Measurements from ENCODE around the gene VTN. TPM values are rescaled to one million over a fixed set of nuclear protein-coding genes. Genes with fewer than 3 reads are reported as not detected.

VTN gene
- polyA plus RNA-seq, 2 of the 4 experiments (the other 2 are of a cell fraction) = 10.2 to 25.5 TPM

- FAIRE-seq (no peak), ATAC-seq (no peak), DNase-seq (ENCODE audit: low read depth in 1 of 2, low spot score in 1 of 2) (no peak)
- no peaks in the 10 kb centered on the region for H3K9me3 ChIP-seq
- H3K4me3 ChIP-seq = no peak overlapping the region
- H3K4me2 ChIP-seq = no peak overlapping the region
- no peak overlapping the region for H3K27ac ChIP-seq
- TF ChIP-seq MAX (IDR thresholded peaks at IDR 0.05) = no peak
- no peak for TF ChIP-seq EHMT2 (IDR thresholded peaks at IDR 0.05; ENCODE audit: low read depth)
- TF ChIP-seq RFX5 (IDR thresholded peaks at IDR 0.05) = no peak
- no peak for TF ChIP-seq FOXS1 (CRISPR knock-in tag; IDR thresholded peaks at IDR 0.05)
- no peak for TF ChIP-seq NPAS2 (CRISPR knock-in tag; IDR thresholded peaks at IDR 0.05; ENCODE audit: borderline replicate concordance)
- TF ChIP-seq ELK1 (IDR thresholded peaks at IDR 0.05; ENCODE audit: low read depth, low read length) = no peak
- TF ChIP-seq, protein P1, sequence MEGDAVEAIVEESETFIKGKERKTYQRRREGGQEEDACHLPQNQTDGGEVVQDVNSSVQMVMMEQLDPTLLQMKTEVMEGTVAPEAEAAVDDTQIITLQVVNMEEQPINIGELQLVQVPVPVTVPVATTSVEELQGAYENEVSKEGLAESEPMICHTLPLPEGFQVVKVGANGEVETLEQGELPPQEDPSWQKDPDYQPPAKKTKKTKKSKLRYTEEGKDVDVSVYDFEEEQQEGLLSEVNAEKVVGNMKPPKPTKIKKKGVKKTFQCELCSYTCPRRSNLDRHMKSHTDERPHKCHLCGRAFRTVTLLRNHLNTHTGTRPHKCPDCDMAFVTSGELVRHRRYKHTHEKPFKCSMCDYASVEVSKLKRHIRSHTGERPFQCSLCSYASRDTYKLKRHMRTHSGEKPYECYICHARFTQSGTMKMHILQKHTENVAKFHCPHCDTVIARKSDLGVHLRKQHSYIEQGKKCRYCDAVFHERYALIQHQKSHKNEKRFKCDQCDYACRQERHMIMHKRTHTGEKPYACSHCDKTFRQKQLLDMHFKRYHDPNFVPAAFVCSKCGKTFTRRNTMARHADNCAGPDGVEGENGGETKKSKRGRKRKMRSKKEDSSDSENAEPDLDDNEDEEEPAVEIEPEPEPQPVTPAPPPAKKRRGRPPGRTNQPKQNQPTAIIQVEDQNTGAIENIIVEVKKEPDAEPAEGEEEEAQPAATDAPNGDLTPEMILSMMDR (IDR thresholded peaks at IDR 0.05) = no peak
- no peak for TF ChIP-seq POLR2AphosphoS2 (conservative IDR thresholded peaks at IDR 0.05; ENCODE audit: low read length)
- no peak for TF ChIP-seq CHD4 (IDR thresholded peaks at IDR 0.05; ENCODE audit: borderline replicate concordance)
- TF ChIP-seq NFE2L2 (conservative IDR thresholded peaks at IDR 0.05; ENCODE audit: low read length) = no peak
- TF ChIP-seq JUN (IDR thresholded peaks at IDR 0.05) = no peak
- no peak for TF ChIP-seq RARB (CRISPR knock-in tag; IDR thresholded peaks at IDR 0.05)
- no peak for TF ChIP-seq GATA3 (IDR thresholded peaks at IDR 0.05; ENCODE audit: borderline replicate concordance)
- no peak for TF ChIP-seq PHF8 (IDR thresholded peaks at IDR 0.05; ENCODE audit: borderline replicate concordance, low read depth)
- H3K4me1 ChIP-seq = no peaks in the 10 kb centered on the region
- ChIA-PET CTCF (interaction anchor here (1.1 to 1.4 kb wide), 3 partner anchors 9 to 112 kb away, joined by 3 to 4 read pairs (median 4); no protein-coding TSS in a partner anchor), POLR2A (no interaction called here)
- WGBS (ENCODE audit: missing lambda C conversion rate) = 86% methylated on average over 8 of the region's 8 CpGs
Observed at GRCh38 chr17:28363776-28364650, 6.1 kb downstream of the VTN start.

DNA sequence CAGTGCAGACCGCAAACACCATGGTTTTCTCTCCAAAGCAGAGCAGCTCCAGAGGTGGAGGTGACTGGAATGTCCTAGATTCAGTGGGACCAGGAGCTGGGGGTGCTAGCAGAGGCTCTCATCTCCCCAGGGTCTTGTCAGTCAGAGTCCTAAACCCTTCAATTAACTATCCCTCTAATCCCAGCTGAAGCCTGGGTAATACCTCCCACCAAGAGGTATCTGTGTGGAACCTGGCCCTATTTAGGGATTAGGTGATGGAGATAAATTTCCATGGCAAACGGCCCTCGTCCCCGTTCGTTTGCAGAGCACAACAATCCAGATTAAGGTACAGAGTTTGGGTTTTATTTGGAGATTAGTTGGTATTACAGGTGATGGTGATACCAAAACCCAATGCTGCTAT lies 6.9 kb downstream of the VTN start:
- Histone ChIP-seq H3K27ac (no peak overlapping the region), H3K9me3 (no peaks in the 10 kb centered on the region), H3K4me3 (no peak overlapping the region), H3K4me2 (no peak overlapping the region), H3K4me1 (peaks cover 6% of the 10 kb centered on the region; the same call in 1 of the 3 replicates)
- no peak for FAIRE-seq
- ChIA-PET CTCF (interaction anchor here (1.1 to 1.4 kb wide), 2 partner anchors 9 to 111 kb away, joined by 4 read pairs; no protein-coding TSS in a partner anchor), POLR2A (no interaction called here)
- 90% methylated on average over 5 of the region's 5 CpGs for WGBS (ENCODE audit: missing lambda C conversion rate)
- no peak for DNase-seq (ENCODE audit: low read depth in 1 of 2, low spot score in 1 of 2)
- ATAC-seq = no peak
- TF ChIP-seq, protein P2, sequence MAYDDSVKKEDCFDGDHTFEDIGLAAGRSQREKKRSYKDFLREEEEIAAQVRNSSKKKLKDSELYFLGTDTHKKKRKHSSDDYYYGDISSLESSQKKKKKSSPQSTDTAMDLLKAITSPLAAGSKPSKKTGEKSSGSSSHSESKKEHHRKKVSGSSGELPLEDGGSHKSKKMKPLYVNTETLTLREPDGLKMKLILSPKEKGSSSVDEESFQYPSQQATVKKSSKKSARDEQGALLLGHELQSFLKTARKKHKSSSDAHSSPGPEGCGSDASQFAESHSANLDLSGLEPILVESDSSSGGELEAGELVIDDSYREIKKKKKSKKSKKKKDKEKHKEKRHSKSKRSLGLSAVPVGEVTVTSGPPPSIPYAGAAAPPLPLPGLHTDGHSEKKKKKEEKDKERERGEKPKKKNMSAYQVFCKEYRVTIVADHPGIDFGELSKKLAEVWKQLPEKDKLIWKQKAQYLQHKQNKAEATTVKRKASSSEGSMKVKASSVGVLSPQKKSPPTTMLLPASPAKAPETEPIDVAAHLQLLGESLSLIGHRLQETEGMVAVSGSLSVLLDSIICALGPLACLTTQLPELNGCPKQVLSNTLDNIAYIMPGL (CRISPR knock-in tag; IDR thresholded peaks at IDR 0.05; ENCODE audit: borderline replicate concordance) = no peak
- TF ChIP-seq ELK1 (IDR thresholded peaks at IDR 0.05; ENCODE audit: low read depth, low read length) (no peak), POLR2AphosphoS2 (conservative IDR thresholded peaks at IDR 0.05; ENCODE audit: low read length) (no peak), SMC3 (IDR thresholded peaks at IDR 0.05) (no peak), CHD4 (IDR thresholded peaks at IDR 0.05; ENCODE audit: borderline replicate concordance) (no peak), MAX (IDR thresholded peaks at IDR 0.05) (no peak), TP53 (CRISPR knock-in tag; IDR thresholded peaks at IDR 0.05) (no peak), BHLHE40 (IDR thresholded peaks at IDR 0.05; ENCODE audit: low read depth, low read length) (no peak), MYC (IDR thresholded peaks at IDR 0.05; ENCODE audit: borderline replicate concordance, low read length) (no peak), FOSB (CRISPR knock-in tag; IDR thresholded peaks at IDR 0.05) (no peak), MAFK (IDR thresholded peaks at IDR 0.05; ENCODE audit: partially characterized antibody) (no peak), JUNB (IDR thresholded peaks at IDR 0.05) (no peak), ZNF302 (CRISPR knock-in tag; IDR thresholded peaks at IDR 0.05) (no peak), CBX2 (IDR thresholded peaks at IDR 0.05; ENCODE audit: borderline replicate concordance, low read depth) (no peak)
- TF ChIP-seq, protein P3, sequence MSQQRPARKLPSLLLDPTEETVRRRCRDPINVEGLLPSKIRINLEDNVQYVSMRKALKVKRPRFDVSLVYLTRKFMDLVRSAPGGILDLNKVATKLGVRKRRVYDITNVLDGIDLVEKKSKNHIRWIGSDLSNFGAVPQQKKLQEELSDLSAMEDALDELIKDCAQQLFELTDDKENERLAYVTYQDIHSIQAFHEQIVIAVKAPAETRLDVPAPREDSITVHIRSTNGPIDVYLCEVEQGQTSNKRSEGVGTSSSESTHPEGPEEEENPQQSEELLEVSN (IDR thresholded peaks at IDR 0.05; ENCODE audit: borderline replicate concordance, low read depth) = no peak

All from A549 (cell line).